Sigmoid colon (tissue), 4 donors: ENCODE results near the gene PPFIBP1.

Source experiments
- CTCF ChIP-seq, 4 experiments: fragments of 450-650 bp in 3 of 4; fragments of 200-600 bp in 1 of 4; IDR thresholded peaks; one replicate each; pipeline ENCODE4 v1.5.1; 2016 to 2019; ENCODE audit warnings: antibody characterized with exemption in 4 of 4, mild to moderate bottlenecking in 3 of 4, moderate library complexity in 2 of 4
- EP300 ChIP-seq, 4 donors: sonication (generic); formaldehyde crosslinking; IDR thresholded peaks; one replicate each; pipeline ENCODE4 v1.6.1; 2017; ENCODE audit warnings: antibody characterized with exemption in 4 of 4

- no peak for TF ChIP-seq CTCF (IDR thresholded peaks at IDR 0.05)
- no peak for TF ChIP-seq EP300 (IDR thresholded peaks at IDR 0.05)
These were observed 142.5 kb downstream of the PPFIBP1 start for GRCh38 chr12:27666510-27666909.
